HEK293T (cell line): ENCODE measurements around the gene STARD8.
"Not testable (repeated sequence)": the region's sequence is repeated elsewhere in the genome, so short reads cannot be mapped to it uniquely, and the experiment has no call there.

Source experiments
- BHLHE40 ChIP-seq: fragments of 450-650 bp; IDR thresholded peaks from 2 replicates; pipeline ENCODE4 v1.6.1; 2016; ENCODE audit warnings: mild to moderate bottlenecking, moderate library complexity, borderline replicate concordance
- ELF4 ChIP-seq: fragments of 450-650 bp; IDR thresholded peaks from 2 replicates; pipeline ENCODE4 v1.6.1; 2017; ENCODE audit warnings: antibody characterized with exemption
- FOXA1 ChIP-seq: fragments of 450-650 bp; IDR thresholded peaks from 2 replicates; pipeline ENCODE4 v1.6.1; 2016; ENCODE audit warnings: mild to moderate bottlenecking
- HDGF ChIP-seq: fragments of 450-650 bp; IDR thresholded peaks from 2 replicates; pipeline ENCODE4 v1.6.1; 2017; ENCODE audit warnings: antibody characterized with exemption, borderline replicate concordance
- SP1 ChIP-seq: fragments of 450-650 bp; IDR thresholded peaks from 2 replicates; pipeline ENCODE4 v1.6.1; 2017
- SUZ12 ChIP-seq: fragments of 450-650 bp; IDR thresholded peaks from 2 replicates; pipeline ENCODE4 v1.6.1; 2016; ENCODE audit warnings: mild to moderate bottlenecking
- TARDBP ChIP-seq: fragments of 450-650 bp; IDR thresholded peaks from 2 replicates; pipeline ENCODE4 v1.6.1; 2016
- TF ChIP-seq, protein P1 (sequence below): fragments of 450-650 bp; IDR thresholded peaks from 2 replicates; pipeline ENCODE4 v1.6.1; 2016

DNA sequence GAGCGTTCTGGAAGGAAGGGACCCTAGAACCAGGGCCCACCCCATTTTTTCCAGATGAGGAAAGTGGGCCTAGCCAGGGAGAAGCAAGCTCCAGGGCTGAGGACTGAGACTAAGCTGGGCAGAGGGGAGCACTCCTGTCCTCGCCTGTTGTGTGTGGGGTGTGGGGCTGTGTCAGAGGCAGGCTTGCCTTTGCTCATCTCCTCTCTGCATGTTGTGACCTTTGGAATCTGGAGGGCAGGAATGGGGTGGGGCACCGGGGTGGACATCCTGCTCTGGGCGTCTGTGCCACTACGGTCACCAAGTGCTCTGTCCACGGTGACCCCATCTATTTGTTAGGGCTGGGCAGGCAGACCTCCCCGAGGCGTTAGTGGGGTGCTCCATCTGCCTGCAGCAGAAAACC, 41.5 kb downstream of the STARD8 start:
- TF ChIP-seq BHLHE40, HDGF, SP1, ELF4, TARDBP, SUZ12, FOXA1: not testable (repeated sequence)
- TF ChIP-seq, protein P1, sequence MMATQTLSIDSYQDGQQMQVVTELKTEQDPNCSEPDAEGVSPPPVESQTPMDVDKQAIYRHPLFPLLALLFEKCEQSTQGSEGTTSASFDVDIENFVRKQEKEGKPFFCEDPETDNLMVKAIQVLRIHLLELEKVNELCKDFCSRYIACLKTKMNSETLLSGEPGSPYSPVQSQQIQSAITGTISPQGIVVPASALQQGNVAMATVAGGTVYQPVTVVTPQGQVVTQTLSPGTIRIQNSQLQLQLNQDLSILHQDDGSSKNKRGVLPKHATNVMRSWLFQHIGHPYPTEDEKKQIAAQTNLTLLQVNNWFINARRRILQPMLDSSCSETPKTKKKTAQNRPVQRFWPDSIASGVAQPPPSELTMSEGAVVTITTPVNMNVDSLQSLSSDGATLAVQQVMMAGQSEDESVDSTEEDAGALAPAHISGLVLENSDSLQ, result not testable (repeated sequence)
